NCI-H1048 (cell line): Measurements from ENCODE around the gene SKA3.

Experiments
- DNase-seq: peaks from one replicate; lab custom pipeline; 2025; lab: John Stamatoyannopoulos, UW

The SKA3 gene

DNA sequence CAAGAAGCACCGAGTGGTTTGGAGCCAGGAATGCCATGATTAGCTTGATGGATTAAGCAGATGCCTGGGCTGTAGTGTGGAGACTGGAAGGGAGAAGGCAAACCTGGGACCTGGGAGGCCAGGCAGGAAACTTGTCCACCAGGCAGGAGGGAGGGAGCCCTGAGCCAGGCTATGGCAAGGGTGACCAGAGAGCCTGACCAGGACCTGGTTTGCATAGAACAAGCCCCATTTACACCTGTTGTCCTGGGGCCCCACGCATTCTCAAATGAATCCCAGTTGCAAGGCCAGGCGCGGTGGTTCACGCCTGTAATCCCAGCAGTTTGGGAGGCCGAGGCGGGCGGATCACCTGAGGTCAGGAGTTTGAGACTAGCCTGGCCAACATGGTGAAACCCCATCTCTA lies 64.8 kb downstream of the SKA3 start:
- DNase-seq = no peak

DNA sequence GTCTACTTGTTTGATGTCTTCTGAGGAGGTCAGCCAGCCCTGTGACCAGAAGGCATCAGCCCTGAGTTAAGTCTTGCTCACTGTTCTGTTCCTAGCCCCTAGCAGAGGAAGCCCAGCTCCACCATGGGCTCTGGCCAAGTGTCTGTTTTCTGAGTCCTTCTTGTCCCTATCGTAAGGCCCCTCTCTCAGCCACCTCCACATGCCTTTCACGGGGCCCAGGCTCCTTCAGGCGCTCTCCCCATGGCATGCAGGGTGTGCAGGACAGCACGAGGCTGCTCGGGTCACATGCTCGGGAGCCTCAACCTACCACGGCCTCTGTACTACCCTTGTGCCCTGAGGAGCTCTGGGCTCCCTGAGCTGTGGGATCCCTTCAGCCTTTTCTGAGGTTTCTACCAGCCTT lies 67.2 kb downstream of the SKA3 start:
- no peak for DNase-seq

GRCh38 chr13:21106089-21106488 lies 70.3 kb downstream of the SKA3 start:
- DNase-seq = no peak

- no peak for DNase-seq
Measured at GRCh38 chr13:21104199-21105019, 71.9 kb downstream of the SKA3 start.
